Nephron progenitor cell (in vitro differentiated cells): Measurements from ENCODE around the gene TRMT10A.

Experiments
- DNase-seq: peaks from one replicate; pipeline ENCODE4 v3.0.0; 2021
- H3K27ac Mint-ChIP-seq: 2 replicates; pipeline ENCODE4 v1.8.0; 2021; ENCODE audit warnings: mild to moderate bottlenecking, moderate library complexity, mixed read lengths
- H3K27me3 Mint-ChIP-seq: 2 replicates; pipeline ENCODE4 v1.8.0; 2021; ENCODE audit warnings: mild to moderate bottlenecking, low read depth, mixed read lengths; ENCODE audit not compliant: poor library complexity
- H3K36me3 Mint-ChIP-seq: 2 replicates; pipeline ENCODE4 v1.8.0; 2021; ENCODE audit warnings: low read depth, mixed read lengths
- H3K4me1 Mint-ChIP-seq: 2 replicates; pipeline ENCODE4 v1.8.0; 2021; ENCODE audit warnings: mixed read lengths
- H3K4me3 Mint-ChIP-seq: 2 replicates; pipeline ENCODE4 v1.8.0; 2021; ENCODE audit warnings: mild to moderate bottlenecking, moderate library complexity, mixed read lengths
- H3K9me3 Mint-ChIP-seq: 2 replicates; pipeline ENCODE4 v1.8.0; 2021; ENCODE audit warnings: mild to moderate bottlenecking, moderate library complexity, mixed read lengths
- CTCF ChIP-seq: fragments of 200-600 bp; sonication (generic); IDR thresholded peaks from 2 replicates; pipeline ENCODE4 v1.5.0; 2021; ENCODE audit warnings: antibody characterized with exemption

The TRMT10A gene

GRCh38 chr4:99529228-99529627 is 34.6 kb downstream of the TRMT10A start:
- Mint-ChIP-seq H3K27ac (no peak overlapping the region), H3K4me3 (no peak overlapping the region), H3K9me3 (no peaks in the 10 kb centered on the region), H3K4me1 (no peaks in the 10 kb centered on the region), H3K27me3 (peaks cover 7% of the 10 kb centered on the region), H3K36me3 (no peaks in the 10 kb centered on the region)
- no peak for DNase-seq
- no peak for TF ChIP-seq CTCF

- Mint-ChIP-seq H3K9me3 (no peaks in the 10 kb centered on the region), H3K27ac (no peak overlapping the region), H3K27me3 (peaks cover 7% of the 10 kb centered on the region), H3K4me3 (no peak overlapping the region), H3K36me3 (no peaks in the 10 kb centered on the region), H3K4me1 (no peaks in the 10 kb centered on the region)
- DNase-seq = no peak
- no peak for TF ChIP-seq CTCF
Observed at GRCh38 chr4:99518601-99519295, 45.1 kb downstream of the TRMT10A start.

- peaks cover 11% of the 10 kb centered on the region for H3K27me3 Mint-ChIP-seq
- no peak within 1 kb of the TSS for H3K27ac Mint-ChIP-seq
Observed at GRCh38 chr4:99510721-99511120, 53.1 kb downstream of the TRMT10A start, which contains the start of gene C4orf17. TSS of gene C4orf17 (plus strand) at chr4:99511021. CDS start at chr4:99513082, 2,061 bp downstream.

GRCh38 chr4:99507762-99508161 is 56.1 kb downstream of the TRMT10A start:
- no peaks in the 10 kb centered on the region for H3K9me3 Mint-ChIP-seq
- no peak for TF ChIP-seq CTCF

More at GRCh38 chr4:99510721-99511120, 53.1 kb downstream of the TRMT10A start, which contains the start of gene C4orf17:
- Mint-ChIP-seq H3K4me1 (no peaks in the 10 kb centered on the region), H3K9me3 (no peaks in the 10 kb centered on the region), H3K4me3 (no peak within 1 kb of the TSS), H3K36me3 (no peaks in the 10 kb centered on the region)
- DNase-seq = no peak
- TF ChIP-seq CTCF = no peak

GRCh38 chr4:99507349-99507748 is 56.5 kb downstream of the TRMT10A start:
- Mint-ChIP-seq H3K27me3 (peaks cover 12% of the 10 kb centered on the region), H3K36me3 (no peaks in the 10 kb centered on the region), H3K4me1 (no peaks in the 10 kb centered on the region), H3K4me3 (no peak overlapping the region), H3K27ac (no peak overlapping the region), H3K9me3 (no peaks in the 10 kb centered on the region)
- TF ChIP-seq CTCF = no peak
- no peak for DNase-seq

More at GRCh38 chr4:99507762-99508161, 56.1 kb downstream of the TRMT10A start:
- no peaks in the 10 kb centered on the region for H3K4me1 Mint-ChIP-seq
- H3K27me3 Mint-ChIP-seq = peaks cover 12% of the 10 kb centered on the region
- DNase-seq = no peak
- H3K36me3 Mint-ChIP-seq = no peaks in the 10 kb centered on the region
- no peak overlapping the region for H3K4me3 Mint-ChIP-seq
- no peak overlapping the region for H3K27ac Mint-ChIP-seq

- Mint-ChIP-seq H3K4me3 (no peak overlapping the region), H3K9me3 (no peaks in the 10 kb centered on the region), H3K4me1 (no peaks in the 10 kb centered on the region), H3K27ac (no peak overlapping the region), H3K36me3 (no peaks in the 10 kb centered on the region), H3K27me3 (peaks cover 12% of the 10 kb centered on the region)
- TF ChIP-seq CTCF = no peak
- no peak for DNase-seq
Observed at GRCh38 chr4:99506781-99507180, 57.1 kb downstream of the TRMT10A start.
